Upper lobe of right lung (tissue), 1 donor: ENCODE data around the gene FN3KRP. TPM values are rescaled to one million over a fixed set of nuclear protein-coding genes. Genes with fewer than 3 reads are reported as not detected.

Source experiments
- ATAC-seq: fragments of 200-7000 bp; cut with Tn5 transposase; one replicate; pipeline ENCODE4 v1.9.1; 2020; ENCODE audit warnings: mild to moderate bottlenecking, moderate library complexity
- DNase-seq: peaks from one replicate; pipeline ENCODE4 v3.0.0-alpha.2; 2020
- H3K27ac ChIP-seq: fragments of 200-600 bp; one replicate; pipeline ENCODE4 v1.8.0; 2022
- H3K27me3 ChIP-seq: fragments of 200-600 bp; one replicate; pipeline ENCODE4 v1.8.0; 2022; ENCODE audit warnings: mild to moderate bottlenecking
- H3K36me3 ChIP-seq: fragments of 200-600 bp; one replicate; pipeline ENCODE4 v1.8.0; 2022
- H3K4me1 ChIP-seq: fragments of 200-600 bp; one replicate; pipeline ENCODE4 v1.8.0; 2022
- H3K4me3 ChIP-seq: fragments of 200-600 bp; one replicate; pipeline ENCODE4 v1.8.0; 2022; ENCODE audit warnings: mild to moderate bottlenecking
- H3K9me3 ChIP-seq: fragments of 200-600 bp; one replicate; pipeline ENCODE4 v1.8.0; 2022
- intact Hi-C: fragments of 100-400 bp; cut with DNase I; formaldehyde crosslinking; loops from one replicate; pipeline ENCODE4 v1.11.0; 2022
- total RNA-seq: library from RNA; stranded (reverse); fragmentation: NEBNext Ultra II Directional; extraction: Animal tissue kit (Norgen Biotek cat#: 25700); gene quantifications from one replicate; pipeline ENCODE4 v1.2.1, GENCODE V29; 2021
- TF ChIP-seq, protein P1 (sequence below): fragments of 200-600 bp; IDR thresholded peaks from one replicate; pipeline ENCODE4 v1.8.0; 2022; ENCODE audit warnings: antibody characterized with exemption
- donor health status: DM: no; HTN: yes; CAD: no; lungs with severe emphysema.

Gene FN3KRP
- total RNA-seq, 1 donor from 2014 or later = 21.4 TPM

DNA sequence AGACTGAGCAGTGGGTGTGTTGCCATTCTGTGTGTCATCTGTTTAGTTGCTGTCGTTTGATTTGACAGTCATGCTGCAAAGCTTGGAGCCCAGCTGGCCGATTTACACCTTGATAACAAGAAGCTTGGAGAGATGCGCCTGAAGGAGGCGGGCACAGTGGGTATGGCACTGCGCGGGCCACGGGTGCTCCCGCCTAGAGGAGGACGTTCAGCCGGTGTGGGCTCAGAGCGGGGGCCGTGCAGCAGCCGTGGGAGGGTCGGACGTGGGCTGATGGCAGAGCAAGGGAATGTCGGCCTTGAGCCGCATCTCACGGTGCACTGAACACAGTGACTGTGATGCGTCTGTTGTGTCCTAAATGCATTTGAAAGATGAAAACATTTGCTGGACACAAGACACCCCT, 3.7 kb downstream of the FN3KRP start:
- Histone ChIP-seq H3K4me3 (no peak overlapping the region), H3K36me3 (peaks cover 28% of the 10 kb centered on the region), H3K4me1 (peaks cover 15% of the 10 kb centered on the region), H3K27me3 (no peaks in the 10 kb centered on the region), H3K9me3 (no peaks in the 10 kb centered on the region), H3K27ac (no peak overlapping the region)
- no peak for ATAC-seq
- TF ChIP-seq, protein P1, sequence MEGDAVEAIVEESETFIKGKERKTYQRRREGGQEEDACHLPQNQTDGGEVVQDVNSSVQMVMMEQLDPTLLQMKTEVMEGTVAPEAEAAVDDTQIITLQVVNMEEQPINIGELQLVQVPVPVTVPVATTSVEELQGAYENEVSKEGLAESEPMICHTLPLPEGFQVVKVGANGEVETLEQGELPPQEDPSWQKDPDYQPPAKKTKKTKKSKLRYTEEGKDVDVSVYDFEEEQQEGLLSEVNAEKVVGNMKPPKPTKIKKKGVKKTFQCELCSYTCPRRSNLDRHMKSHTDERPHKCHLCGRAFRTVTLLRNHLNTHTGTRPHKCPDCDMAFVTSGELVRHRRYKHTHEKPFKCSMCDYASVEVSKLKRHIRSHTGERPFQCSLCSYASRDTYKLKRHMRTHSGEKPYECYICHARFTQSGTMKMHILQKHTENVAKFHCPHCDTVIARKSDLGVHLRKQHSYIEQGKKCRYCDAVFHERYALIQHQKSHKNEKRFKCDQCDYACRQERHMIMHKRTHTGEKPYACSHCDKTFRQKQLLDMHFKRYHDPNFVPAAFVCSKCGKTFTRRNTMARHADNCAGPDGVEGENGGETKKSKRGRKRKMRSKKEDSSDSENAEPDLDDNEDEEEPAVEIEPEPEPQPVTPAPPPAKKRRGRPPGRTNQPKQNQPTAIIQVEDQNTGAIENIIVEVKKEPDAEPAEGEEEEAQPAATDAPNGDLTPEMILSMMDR = no peak
- DNase-seq = no peak
- intact Hi-C loops = no loop called here

DNA sequence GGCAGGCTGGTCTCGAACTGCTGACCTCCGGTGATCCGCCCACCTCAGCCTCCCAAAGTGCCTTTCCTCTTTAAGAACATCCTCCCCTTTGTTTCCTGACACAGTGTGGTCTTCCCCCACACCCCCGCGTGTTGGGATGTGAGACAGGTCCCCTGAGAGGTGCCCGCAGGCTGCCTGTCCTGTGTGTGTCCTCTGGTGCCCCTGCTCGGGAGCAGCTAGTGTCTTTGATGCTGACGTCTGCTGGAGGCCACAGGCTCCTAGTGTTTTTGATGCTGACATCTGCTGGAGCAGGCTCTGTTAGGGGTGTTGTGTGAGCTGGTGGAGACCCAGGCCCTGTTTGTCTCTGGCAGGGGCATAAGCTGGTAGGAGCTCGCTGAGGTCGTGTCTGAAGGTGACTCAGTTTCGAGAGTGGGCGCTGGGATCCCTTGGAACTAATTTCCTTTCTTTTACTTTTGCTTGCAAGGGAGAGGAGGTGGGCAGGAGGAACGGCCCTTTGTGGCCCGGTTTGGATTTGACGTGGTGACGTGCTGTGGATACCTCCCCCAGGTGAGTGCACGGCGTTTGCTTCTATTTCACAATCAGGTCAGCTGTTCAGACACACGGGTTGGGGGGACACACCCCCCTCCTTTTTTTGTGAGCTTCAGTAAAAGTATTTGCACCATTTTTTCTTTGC, 6.0 kb downstream of the FN3KRP start:
- H3K36me3 ChIP-seq = peaks cover 43% of the 10 kb centered on the region
- TF ChIP-seq, protein P1 = no peak
- peaks cover 8% of the 10 kb centered on the region for H3K4me1 ChIP-seq
- DNase-seq (no peak), ATAC-seq (no peak)
- intact Hi-C loops = no loop called here
- H3K9me3 ChIP-seq = no peaks in the 10 kb centered on the region
- H3K4me3 ChIP-seq = no peak overlapping the region
- no peak overlapping the region for H3K27ac ChIP-seq
- H3K27me3 ChIP-seq = no peaks in the 10 kb centered on the region

DNA sequence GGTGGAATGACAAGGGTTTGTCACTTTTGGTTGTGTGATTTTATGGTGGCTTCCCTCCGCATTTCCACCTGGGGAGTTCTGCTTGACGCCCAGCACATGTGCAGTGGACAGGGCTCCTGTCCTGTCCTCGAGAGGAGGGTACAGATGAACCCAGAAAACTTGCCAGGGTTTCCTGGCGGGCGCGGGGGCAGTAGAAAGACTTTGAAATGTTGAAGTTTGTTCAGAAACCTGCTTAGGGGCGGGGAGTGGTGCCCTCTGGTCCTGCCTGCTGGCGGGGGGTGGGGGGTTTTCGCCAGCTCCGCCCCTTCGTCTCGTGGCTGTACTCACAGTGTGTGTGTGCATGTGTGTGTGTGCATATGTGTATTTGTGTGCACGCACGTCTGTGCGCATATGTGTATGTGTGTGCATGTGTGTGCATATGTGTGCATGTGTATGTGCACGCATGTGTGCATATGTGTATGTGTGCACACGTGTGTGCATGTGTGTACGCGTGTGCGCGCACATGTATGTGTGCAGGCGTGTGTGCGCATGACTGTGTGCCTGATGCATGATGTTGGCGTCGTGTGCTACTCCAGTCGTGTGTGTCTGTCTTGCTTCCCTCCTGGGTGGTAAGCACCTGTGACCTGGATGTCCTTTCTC, 6.8 kb downstream of the FN3KRP start:
- Histone ChIP-seq H3K27ac (no peak overlapping the region), H3K36me3 (peaks cover 46% of the 10 kb centered on the region), H3K27me3 (no peaks in the 10 kb centered on the region), H3K9me3 (no peaks in the 10 kb centered on the region), H3K4me1 (no peaks in the 10 kb centered on the region), H3K4me3 (no peak overlapping the region)
- intact Hi-C loops = no loop called here
- ATAC-seq (peak; percentile 26), DNase-seq (no peak)
- TF ChIP-seq, protein P1 = no peak

DNA sequence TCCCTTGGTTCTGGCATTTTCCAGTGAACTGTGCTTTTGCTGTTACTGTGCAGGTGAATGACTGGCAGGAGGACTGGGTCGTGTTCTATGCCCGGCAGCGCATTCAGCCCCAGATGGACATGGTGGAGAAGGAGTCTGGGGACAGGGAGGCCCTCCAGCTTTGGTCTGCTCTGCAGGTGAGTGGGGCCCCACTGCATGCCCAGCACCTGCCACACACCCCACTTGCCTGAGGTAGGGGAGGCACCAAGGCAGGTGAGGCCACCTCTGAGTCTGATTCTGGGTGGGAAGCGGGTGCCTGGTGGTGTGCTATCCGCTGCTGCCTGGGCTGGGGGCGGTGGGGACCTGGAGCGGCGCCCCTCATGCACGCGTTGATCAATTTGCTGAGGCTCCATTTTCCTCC, 9.9 kb downstream of the FN3KRP start:
- DNase-seq = no peak
- intact Hi-C loops = no loop called here
- no peaks in the 10 kb centered on the region for H3K9me3 ChIP-seq
- H3K27ac ChIP-seq = no peak overlapping the region
- no peaks in the 10 kb centered on the region for H3K4me1 ChIP-seq
- no peaks in the 10 kb centered on the region for H3K27me3 ChIP-seq
- peaks cover 32% of the 10 kb centered on the region for H3K36me3 ChIP-seq
- H3K4me3 ChIP-seq = no peak overlapping the region
- ATAC-seq = peak; percentile 24
- TF ChIP-seq, protein P1 = no peak

DNA sequence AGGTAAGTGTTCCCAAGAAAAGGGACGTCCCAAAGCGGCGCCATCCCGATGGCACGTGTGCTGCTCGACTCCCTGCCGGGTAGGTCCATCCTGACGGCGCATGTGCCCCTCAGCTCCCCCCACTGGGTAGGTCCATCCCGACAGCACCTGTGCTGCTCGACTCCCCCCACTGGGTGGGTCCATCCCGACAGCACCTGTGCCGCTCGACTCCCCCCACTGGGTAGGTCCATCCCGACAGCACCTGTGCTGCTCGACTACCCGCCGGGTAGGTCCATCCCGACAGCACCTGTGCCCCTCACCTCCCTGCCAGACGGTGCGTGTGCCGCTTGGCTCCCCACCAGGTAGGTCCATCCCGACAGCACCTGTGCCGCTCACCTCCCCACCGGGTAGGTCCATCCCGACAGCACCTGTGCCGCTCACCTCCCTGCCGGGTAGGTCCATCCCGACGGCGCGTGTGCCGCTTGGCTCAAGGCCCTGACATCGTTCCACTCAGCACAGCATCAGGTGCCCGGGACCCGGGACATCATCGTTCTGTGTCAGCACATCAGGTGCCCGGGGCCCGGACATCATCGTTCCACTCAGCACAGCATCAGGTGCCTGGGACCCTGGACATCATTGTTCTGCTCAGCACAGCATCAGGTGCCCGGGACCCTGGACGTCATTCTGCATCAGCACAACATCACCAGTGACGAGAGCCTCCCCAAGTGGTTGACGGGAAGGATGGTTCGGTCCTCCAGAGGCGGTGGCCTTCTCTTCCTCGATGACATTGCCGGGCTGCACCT, 13.2 kb downstream of the FN3KRP start:
- H3K9me3 ChIP-seq = no peaks in the 10 kb centered on the region
- intact Hi-C loops = no loop called here
- no peaks in the 10 kb centered on the region for H3K4me1 ChIP-seq
- H3K36me3 ChIP-seq = peaks cover 18% of the 10 kb centered on the region
- no peak for DNase-seq
- no peak overlapping the region for H3K27ac ChIP-seq
- no peaks in the 10 kb centered on the region for H3K27me3 ChIP-seq
- TF ChIP-seq, protein P1 = no peak
- ATAC-seq = peak; percentile 15
- no peak overlapping the region for H3K4me3 ChIP-seq
